Measurements from ENCODE around the gene IL3. TPM values are rescaled to one million over a fixed set of nuclear protein-coding genes. Genes with fewer than 3 reads are reported as not detected.

IL3 gene
- total RNA-seq, 1 donor from 2014 or later, result not detected

- Histone ChIP-seq H4K20me1 (ENCODE audit: low read depth) (no peaks in the 10 kb centered on the region), H3K4me2 (no peak overlapping the region), H3K4me3 (no peak overlapping the region), H3K79me2 (ENCODE audit: low read depth) (no peaks in the 10 kb centered on the region), H3K27ac (no peak overlapping the region), H2AFZ (replicated peaks) (no peak overlapping the region), H3F3A (ENCODE audit: low read depth) (no peaks in the 10 kb centered on the region), H3K27me3 (no peaks in the 10 kb centered on the region), H3K4me1 (peaks cover 7% of the 10 kb centered on the region), H3K9me3 (ENCODE audit: low read depth) (no peaks in the 10 kb centered on the region), H3K36me3 (no peaks in the 10 kb centered on the region), H3K9ac (no peak overlapping the region)
- Mint-ChIP-seq H3K4me3 (no peak overlapping the region), H3K4me1 (peaks cover 5% of the 10 kb centered on the region), H3K27me3 (ENCODE audit: insufficient read depth, low read depth) (no peaks in the 10 kb centered on the region), H3K36me3 (peaks cover 1% of the 10 kb centered on the region), H3K9me3 (no peaks in the 10 kb centered on the region), H3K27ac (no peak overlapping the region)
- TF ChIP-seq EZH2phosphoT487 (IDR thresholded peaks at IDR 0.05) (no peak), EZH2 (IDR thresholded peaks at IDR 0.05) (no peak)
- TF ChIP-seq, protein P1, sequence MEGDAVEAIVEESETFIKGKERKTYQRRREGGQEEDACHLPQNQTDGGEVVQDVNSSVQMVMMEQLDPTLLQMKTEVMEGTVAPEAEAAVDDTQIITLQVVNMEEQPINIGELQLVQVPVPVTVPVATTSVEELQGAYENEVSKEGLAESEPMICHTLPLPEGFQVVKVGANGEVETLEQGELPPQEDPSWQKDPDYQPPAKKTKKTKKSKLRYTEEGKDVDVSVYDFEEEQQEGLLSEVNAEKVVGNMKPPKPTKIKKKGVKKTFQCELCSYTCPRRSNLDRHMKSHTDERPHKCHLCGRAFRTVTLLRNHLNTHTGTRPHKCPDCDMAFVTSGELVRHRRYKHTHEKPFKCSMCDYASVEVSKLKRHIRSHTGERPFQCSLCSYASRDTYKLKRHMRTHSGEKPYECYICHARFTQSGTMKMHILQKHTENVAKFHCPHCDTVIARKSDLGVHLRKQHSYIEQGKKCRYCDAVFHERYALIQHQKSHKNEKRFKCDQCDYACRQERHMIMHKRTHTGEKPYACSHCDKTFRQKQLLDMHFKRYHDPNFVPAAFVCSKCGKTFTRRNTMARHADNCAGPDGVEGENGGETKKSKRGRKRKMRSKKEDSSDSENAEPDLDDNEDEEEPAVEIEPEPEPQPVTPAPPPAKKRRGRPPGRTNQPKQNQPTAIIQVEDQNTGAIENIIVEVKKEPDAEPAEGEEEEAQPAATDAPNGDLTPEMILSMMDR (IDR thresholded peaks at IDR 0.05), result no peak
- no peak for DNase-seq (ENCODE audit: low spot score)
Observed at GRCh38 chr5:132075719-132076077, 15.2 kb downstream of the IL3 start.

- no peak for DNase-seq (ENCODE audit: low spot score)
- no peak for TF ChIP-seq EZH2 (IDR thresholded peaks at IDR 0.05)
- TF ChIP-seq, protein P1 (IDR thresholded peaks at IDR 0.05), result no peak
- TF ChIP-seq EZH2phosphoT487 (IDR thresholded peaks at IDR 0.05), result no peak
- H2AFZ ChIP-seq (replicated peaks), result no peak overlapping the region
- H3K27me3 ChIP-seq, result no peaks in the 10 kb centered on the region
- H3K9ac ChIP-seq, result no peak overlapping the region
- no peak overlapping the region for H3K27ac ChIP-seq
- Mint-ChIP-seq H3K27ac (no peak overlapping the region), H3K36me3 (no peaks in the 10 kb centered on the region), H3K4me1 (peaks cover 5% of the 10 kb centered on the region), H3K27me3 (ENCODE audit: insufficient read depth, low read depth) (no peaks in the 10 kb centered on the region), H3K9me3 (no peaks in the 10 kb centered on the region), H3K4me3 (no peak overlapping the region)
- no peaks in the 10 kb centered on the region for H3K36me3 ChIP-seq
- H3F3A ChIP-seq (ENCODE audit: low read depth), result no peaks in the 10 kb centered on the region
- no peak overlapping the region for H3K4me3 ChIP-seq
- no peaks in the 10 kb centered on the region for H3K9me3 ChIP-seq (ENCODE audit: low read depth)
- no peak overlapping the region for H3K4me2 ChIP-seq
- H3K79me2 ChIP-seq (ENCODE audit: low read depth), result no peaks in the 10 kb centered on the region
- peaks cover 7% of the 10 kb centered on the region for H3K4me1 ChIP-seq
- no peaks in the 10 kb centered on the region for H4K20me1 ChIP-seq (ENCODE audit: low read depth)
Observed at GRCh38 chr5:132076202-132076830, 15.9 kb downstream of the IL3 start.

- no peak overlapping the region for H3K4me3 Mint-ChIP-seq
- Histone ChIP-seq H3K36me3 (no peaks in the 10 kb centered on the region), H3K27me3 (no peaks in the 10 kb centered on the region), H4K20me1 (ENCODE audit: low read depth) (no peaks in the 10 kb centered on the region), H3K4me2 (no peak overlapping the region), H3K4me1 (peaks cover 7% of the 10 kb centered on the region), H3K79me2 (ENCODE audit: low read depth) (no peaks in the 10 kb centered on the region), H3K9ac (no peak overlapping the region), H3K27ac (no peak overlapping the region), H3F3A (ENCODE audit: low read depth) (no peaks in the 10 kb centered on the region), H2AFZ (replicated peaks) (no peak overlapping the region), H3K9me3 (ENCODE audit: low read depth) (no peaks in the 10 kb centered on the region), H3K4me3 (no peak overlapping the region)
- TF ChIP-seq, protein P1 (IDR thresholded peaks at IDR 0.05), result no peak
- no peaks in the 10 kb centered on the region for H3K36me3 Mint-ChIP-seq
- H3K27me3 Mint-ChIP-seq (ENCODE audit: insufficient read depth, low read depth), result no peaks in the 10 kb centered on the region
- peaks cover 5% of the 10 kb centered on the region for H3K4me1 Mint-ChIP-seq
- H3K27ac Mint-ChIP-seq, result no peak overlapping the region
- no peaks in the 10 kb centered on the region for H3K9me3 Mint-ChIP-seq
- no peak for DNase-seq (ENCODE audit: low spot score)
Observed at GRCh38 chr5:132076983-132077382, 16.5 kb downstream of the IL3 start.
